COLO668 (cell line): ENCODE measurements around the gene SPESP1.

Experiments used
- DNase-seq: peaks from one replicate; lab custom pipeline; 2025; ENCODE audit not compliant: unreplicated experiment; lab: John Stamatoyannopoulos, UW

SPESP1 gene

DNA sequence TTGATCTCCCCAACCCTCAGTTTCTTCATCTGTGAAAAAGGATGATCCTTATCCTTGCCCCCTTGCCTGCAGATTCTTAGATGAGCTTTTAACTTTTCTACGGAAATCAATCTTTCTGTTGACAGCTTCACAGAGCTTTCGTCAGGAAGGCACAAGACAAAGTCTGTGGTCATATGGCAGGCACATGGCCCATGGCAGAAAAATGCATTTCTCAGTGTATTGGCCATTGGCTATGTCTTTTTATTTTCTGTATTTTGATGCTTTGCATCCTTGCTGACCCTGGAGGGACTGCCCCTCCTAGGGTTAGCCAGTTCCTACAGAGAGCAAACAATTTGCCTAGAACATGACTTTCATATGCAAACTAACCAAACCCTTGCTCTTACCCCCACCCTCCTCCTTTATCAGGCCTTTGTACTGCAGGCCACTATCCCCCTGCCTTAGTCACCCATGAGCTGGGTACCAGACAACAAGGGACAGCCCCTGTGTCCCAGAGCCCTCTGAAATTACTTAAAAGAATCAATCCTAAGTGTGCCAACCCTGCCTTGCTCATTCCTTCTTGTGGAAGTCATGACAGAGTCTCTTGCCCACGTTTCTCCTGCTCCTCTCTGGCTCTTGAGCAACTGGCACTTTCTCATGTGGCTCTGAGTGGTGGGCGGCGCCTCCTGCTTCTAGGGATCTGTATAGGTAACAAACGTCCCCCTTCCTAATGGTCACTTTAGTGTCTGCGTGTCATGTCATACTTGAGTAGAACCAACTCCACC is 60.1 kb downstream of the SPESP1 start:
- DNase-seq, result no peak

- DNase-seq, result no peak
Observed at GRCh38 chr15:68990992-68991500, 60.7 kb downstream of the SPESP1 start.

DNA sequence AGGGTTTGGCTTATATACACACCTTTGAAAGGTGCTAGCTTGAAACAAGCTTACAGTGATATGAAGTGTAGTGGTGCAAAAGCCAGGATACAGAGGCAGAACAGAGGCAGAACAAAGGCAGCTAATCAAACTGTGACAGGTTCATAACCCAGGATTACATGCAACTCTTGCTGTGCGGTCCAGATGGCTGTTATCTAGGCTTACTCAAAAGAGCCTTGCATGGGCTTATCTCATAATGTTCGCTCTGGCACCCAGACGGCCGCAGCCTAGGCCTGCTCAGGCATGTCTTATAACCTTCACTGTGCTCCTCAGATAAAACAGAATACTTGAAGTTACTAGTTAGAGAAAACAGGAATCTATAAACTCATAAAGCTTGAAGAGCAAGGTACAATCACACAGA is 61.4 kb downstream of the SPESP1 start:
- no peak for DNase-seq

- DNase-seq, result no peak
Observed at GRCh38 chr15:68992696-68993095, 62.4 kb downstream of the SPESP1 start.

DNA sequence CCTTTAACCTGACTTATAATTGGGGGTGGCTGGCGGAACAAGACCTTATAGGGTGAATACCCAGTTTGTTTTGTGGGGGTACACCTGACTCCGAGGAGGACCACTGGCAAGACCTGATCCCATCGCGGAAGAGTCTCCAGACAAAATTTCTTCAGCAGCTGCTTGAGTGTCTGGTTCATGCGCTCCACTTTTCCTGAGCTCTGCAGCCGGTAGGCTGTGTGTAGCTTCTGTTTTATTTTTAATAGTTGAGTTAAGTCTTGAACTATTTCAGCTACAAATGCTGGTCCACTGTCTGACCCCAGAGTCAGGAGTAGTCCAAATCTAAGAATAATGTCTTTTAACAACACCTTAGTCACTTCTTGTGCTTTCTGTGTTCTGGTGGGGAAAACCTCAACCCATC is 63.0 kb downstream of the SPESP1 start:
- DNase-seq, result no peak

GRCh38 chr15:68994149-68994548 is 63.8 kb downstream of the SPESP1 start:
- DNase-seq, result no peak

GRCh38 chr15:68994981-68995761 is 64.8 kb downstream of the SPESP1 start:
- DNase-seq, result no peak
